Midbrain (tissue), 1 donor: Measurements from ENCODE around the gene RASA3.

ENCODE experiments used
- DNase-seq: peaks from one replicate; lab custom pipeline; 2025; lab: John Stamatoyannopoulos, UW

RASA3 gene

DNA sequence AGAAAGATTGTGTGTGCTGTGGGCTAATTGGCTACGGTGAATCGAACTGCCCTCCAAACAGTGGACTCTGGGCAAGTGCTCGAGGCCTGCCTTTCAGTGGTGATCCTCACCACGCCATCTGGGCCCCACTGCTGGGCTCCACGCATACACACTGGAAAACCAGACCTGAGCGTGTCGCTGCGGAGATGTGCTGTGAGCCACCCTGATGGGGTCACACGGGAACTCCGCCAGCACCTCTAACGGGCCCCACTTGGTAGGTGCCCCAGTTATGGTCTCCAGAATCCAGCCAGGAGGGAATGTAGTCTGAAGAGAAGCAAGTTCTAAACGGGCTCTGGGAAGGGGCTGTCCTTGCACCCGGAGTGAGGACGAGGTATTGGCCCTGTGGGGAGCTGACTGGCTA is 197.8 kb downstream of the RASA3 start:
- DNase-seq, result no peak

DNA sequence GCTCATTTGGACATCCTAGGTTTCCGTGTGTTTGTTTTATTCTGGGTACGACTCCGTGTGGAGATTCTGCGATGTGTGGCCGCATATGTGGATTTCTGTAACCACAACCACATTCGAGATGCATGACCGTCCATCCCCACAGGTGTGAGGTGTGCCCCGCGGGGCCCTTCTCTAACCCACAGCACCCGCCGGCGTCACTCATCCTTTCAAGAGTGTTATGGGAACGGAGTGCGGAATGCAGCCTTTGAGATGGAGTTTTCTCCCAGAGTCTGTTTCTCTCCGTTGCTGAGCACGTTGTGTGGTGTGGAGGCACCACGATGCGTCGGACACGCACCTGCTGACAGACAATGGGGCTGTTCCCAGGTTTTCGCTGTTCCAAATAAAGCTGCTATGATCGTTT is 198.5 kb downstream of the RASA3 start:
- no peak for DNase-seq

DNA sequence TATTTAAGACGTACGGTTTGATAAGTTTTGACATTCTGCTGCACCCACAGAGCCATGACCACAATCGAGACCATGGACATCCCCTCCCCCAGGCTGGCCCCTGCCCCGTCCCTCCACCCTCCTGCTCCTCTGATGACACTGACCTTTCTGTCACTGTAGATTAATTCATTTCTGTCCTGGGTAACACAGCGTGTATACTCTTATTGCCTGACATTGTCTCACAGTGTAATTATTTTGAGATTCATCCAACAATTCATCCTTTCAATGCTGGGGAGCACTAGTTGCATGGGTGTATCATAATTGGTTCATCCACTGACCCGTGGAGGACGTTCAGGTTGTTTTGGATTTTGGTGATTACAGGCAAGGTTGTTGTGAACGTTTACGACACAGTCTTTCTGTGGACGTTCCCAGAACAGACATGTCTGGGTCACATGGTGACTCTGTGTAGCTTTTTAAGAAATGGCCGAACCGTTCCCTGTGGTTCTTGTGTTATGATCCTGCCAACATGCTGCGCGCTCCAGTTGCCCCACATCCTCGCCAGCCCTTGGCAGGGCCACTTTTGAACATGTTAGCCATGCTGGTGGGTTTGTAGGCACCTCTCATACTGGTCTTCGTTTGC is 200.5 kb downstream of the RASA3 start:
- no peak for DNase-seq

DNA sequence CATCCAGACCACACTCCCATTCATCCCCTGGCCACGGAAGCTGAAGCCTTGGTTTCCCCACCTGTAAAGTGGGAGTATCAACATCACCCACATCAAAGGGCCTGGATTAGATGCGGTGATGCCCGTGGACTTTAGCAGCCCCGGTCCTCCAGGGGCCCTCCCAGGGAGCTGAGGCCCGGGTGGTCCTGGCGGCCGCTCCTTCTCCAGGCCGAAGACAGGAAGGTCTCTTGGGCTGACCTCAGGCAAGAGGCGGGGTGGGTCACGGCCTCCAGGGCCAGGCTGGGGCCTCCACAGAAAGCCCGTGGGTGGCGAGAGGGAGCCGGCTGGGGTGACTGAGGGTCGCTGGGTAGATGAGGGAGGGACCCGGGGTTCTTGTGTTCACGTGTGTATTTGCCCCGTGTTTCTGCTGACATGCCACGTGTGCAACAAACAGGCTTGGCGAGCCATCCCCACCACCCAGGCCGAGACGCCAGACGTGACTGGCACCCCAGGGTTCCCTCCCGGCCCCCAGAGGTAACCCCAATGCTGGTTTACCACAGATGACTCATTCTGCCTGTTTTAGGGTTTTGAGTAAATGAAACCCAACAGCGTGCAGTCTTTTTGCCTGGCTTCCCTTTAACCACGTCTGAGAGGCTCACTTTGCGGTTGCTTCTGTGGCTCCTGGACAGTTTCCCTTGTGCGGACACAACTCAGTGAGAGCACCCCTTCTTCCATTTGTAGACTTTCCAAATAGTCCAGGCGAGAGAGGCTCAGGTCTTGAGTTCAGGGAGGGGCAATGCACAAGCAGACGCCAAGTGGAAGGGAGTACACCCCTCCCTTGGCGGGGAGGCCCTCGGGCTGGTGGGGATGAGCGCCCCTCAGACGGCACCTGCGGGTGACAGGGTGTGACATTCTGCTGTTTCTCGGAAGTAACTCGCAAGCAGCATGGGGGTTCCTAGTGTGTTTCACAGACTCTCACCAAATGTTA is 201.5 kb downstream of the RASA3 start:
- DNase-seq, result no peak

DNA sequence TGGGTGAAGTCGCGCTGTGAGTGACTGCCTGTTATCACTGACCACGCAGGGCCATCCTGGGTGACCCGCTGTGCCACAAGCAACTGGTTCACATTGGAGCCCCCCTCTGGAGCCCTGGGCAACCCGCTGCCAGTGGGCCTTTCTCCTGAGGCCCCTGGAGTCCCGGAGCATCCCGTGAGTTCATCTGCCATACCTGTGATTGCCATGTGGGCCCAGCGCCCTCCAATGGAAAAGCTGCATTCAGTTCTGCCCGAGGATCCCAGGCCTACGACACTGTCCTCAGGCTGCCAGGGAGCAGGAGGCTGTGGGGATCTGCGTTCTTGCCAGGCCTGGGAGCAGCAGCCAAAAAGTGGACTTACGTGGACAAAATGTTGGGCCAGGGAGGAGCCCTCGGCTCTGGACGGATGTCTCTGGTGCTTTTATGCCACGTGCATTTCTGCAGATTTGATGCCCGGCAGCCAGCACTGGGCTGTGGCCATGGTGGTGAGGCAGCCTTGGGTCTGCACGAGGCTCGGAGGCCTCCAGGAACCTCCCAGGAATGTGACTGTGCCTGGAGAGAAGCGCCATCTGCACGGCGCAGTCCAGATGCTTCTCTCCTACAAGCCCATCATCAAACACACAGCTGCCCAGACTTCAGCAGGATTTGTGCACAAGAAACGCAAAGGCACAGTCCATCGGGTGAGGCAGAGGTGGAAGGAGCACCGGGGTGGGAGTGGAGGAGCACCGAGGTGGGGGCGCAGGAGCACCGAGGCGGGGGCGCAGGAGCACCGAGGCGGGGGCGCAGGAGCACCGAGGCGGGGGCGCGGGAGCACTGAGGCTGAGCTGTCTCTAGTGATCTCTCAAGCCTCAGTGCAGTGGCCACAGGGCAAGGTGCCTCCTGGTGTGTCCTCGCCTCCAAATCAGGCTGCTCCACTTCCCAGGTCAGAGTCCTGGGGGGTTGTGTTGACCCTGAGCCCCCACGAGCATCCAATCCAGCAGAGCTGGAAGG is 202.5 kb downstream of the RASA3 start:
- no peak for DNase-seq

DNA sequence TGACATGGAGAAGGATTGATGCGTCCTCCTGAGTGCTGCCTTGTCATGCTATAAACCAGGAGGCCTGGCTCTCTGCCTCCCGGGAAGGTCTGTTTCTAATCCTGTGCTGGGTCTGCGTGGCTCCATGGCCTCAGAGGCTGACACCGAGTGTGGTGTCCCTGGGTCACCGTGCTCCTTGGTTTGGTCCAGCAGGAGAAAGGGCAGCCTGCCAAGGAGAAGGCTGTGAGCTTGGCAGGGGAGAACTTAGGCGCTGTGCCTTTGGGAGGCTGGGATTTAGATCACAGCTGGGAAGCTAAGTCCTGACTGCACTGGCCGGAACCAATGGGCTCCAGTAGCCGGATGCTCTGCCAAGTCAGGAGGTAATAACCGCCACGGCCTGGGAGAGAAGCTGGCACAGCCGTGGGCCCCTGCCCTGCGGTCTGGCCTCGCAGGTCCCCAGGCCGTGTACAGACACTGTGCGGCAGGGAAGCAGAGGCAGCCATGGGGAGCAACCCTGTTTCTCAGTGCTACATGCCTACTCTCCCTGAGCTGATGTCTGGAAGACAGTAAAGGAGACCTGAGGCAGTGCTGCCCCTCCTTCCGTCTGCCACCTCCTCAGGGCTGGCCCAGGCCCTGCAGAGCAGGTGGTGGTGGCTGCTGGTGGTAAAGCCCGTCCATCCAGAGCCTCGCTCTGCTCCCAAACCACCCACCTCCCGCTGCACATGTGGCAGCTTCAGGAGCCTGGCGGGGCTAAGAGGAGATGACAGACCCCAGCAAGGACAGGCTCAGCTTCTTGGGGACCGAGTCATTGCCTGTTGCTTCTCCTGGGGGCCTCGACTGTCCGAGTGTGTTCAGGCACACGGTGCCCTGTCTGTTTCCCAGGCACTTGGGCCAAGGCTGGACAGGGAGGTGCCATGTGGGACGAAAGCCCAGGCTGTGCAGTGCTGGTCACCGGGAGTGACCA is 203.5 kb downstream of the RASA3 start:
- peak; percentile 70 for DNase-seq
